Uterus (tissue), 2 donors: ENCODE measurements around the gene GPR61.

Experiments
- POLR2A ChIP-seq, 2 donors: fragments of 450-650 bp; IDR thresholded peaks; one replicate each; pipeline ENCODE4 v1.6.1; 2016; ENCODE audit warnings: antibody characterized with exemption in 2 of 2, mild to moderate bottlenecking in 1 of 2, moderate library complexity in 1 of 2
- TF ChIP-seq, protein P1 (sequence below), 4 experiments: fragments of 200-600 bp in 2 of 4; fragments of 450-650 bp in 2 of 4; sonication (generic) in 2 of 4; IDR thresholded peaks; one replicate each; pipeline ENCODE4 v1.5.1; 2016 to 2019; ENCODE audit warnings: antibody characterized with exemption in 4 of 4, mild to moderate bottlenecking in 2 of 4, moderate library complexity in 1 of 4

DNA sequence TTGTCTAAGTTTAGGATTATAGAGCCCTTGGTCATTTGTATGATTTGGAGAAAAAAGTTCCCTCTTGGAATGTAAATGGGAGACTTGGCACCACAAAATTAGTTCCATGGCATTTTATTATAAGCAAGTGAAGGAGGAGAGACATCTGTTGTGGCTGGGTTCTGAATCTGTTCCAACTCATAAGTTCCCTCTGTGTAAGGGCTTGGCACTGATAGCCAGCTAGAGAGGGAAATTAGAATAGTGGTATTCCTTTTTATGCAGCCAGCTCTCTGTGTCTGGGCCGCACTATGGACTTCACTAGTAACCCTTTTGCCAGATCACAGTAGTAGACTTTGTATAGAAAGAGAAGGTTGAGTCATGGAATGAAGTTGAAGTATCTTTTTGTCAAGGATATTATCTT is 39.8 kb downstream of the GPR61 start:
- TF ChIP-seq, protein P1, sequence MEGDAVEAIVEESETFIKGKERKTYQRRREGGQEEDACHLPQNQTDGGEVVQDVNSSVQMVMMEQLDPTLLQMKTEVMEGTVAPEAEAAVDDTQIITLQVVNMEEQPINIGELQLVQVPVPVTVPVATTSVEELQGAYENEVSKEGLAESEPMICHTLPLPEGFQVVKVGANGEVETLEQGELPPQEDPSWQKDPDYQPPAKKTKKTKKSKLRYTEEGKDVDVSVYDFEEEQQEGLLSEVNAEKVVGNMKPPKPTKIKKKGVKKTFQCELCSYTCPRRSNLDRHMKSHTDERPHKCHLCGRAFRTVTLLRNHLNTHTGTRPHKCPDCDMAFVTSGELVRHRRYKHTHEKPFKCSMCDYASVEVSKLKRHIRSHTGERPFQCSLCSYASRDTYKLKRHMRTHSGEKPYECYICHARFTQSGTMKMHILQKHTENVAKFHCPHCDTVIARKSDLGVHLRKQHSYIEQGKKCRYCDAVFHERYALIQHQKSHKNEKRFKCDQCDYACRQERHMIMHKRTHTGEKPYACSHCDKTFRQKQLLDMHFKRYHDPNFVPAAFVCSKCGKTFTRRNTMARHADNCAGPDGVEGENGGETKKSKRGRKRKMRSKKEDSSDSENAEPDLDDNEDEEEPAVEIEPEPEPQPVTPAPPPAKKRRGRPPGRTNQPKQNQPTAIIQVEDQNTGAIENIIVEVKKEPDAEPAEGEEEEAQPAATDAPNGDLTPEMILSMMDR (IDR thresholded peaks at IDR 0.05) = no peak
- no peak for TF ChIP-seq POLR2A (IDR thresholded peaks at IDR 0.05)
